MCF 10A (cell line): ENCODE results near the gene KIFC3. TPM values are rescaled to one million over a fixed set of nuclear protein-coding genes. Genes with fewer than 3 reads are reported as not detected.
"Not testable (repeated sequence)": the region's sequence is repeated elsewhere in the genome, so short reads cannot be mapped to it uniquely, and the experiment has no call there.

Experiments
- BruUV-seq: library from RNA; stranded (reverse); fragments of 400-500 nt; replicated peaks from 2 replicates; lab custom pipeline; 2021; lab: Mats Ljungman, UMichigan
- CTCF ChIA-PET: fragments of 300-600 bp; sonication (Branson Sonifier 250); formaldehyde crosslinking; extraction: SDS; loops from one replicate; lab custom pipeline; 2021; ENCODE audit warnings: antibody characterized with exemption, inconsistent platforms; lab: Yijun Ruan, JAX
- POLR2A ChIA-PET: fragments of 300-600, 350-650 bp; sonication (Branson Sonifier 250); formaldehyde crosslinking; extraction: SDS; loops from one replicate; lab custom pipeline; 2020; ENCODE audit warnings: antibody characterized with exemption, inconsistent platforms; lab: Yijun Ruan, JAX
- DNase-seq: peaks from one replicate; pipeline ENCODE4 v3.0.0-alpha.2; 2018; ENCODE audit not compliant: unreplicated experiment
- H3K27ac Mint-ChIP-seq: one replicate; pipeline ENCODE4 v1.8.0; 2022; ENCODE audit warnings: mild to moderate bottlenecking, low read depth, mixed read lengths; ENCODE audit not compliant: unreplicated experiment
- H3K27me3 Mint-ChIP-seq: one replicate; pipeline ENCODE4 v1.8.0; 2022; ENCODE audit warnings: mixed read lengths; ENCODE audit not compliant: insufficient read depth, unreplicated experiment
- H3K36me3 Mint-ChIP-seq: one replicate; pipeline ENCODE4 v1.8.0; 2022; ENCODE audit warnings: mild to moderate bottlenecking, moderate library complexity, mixed read lengths; ENCODE audit not compliant: insufficient read depth, unreplicated experiment
- H3K4me1 Mint-ChIP-seq: one replicate; pipeline ENCODE4 v1.8.0; 2022; ENCODE audit warnings: mixed read lengths; ENCODE audit not compliant: insufficient read depth, unreplicated experiment
- H3K4me3 Mint-ChIP-seq: one replicate; pipeline ENCODE4 v1.8.0; 2022; ENCODE audit warnings: mild to moderate bottlenecking, moderate library complexity, mixed read lengths; ENCODE audit not compliant: unreplicated experiment
- H3K9me3 Mint-ChIP-seq: one replicate; pipeline ENCODE4 v1.8.0; 2022; ENCODE audit warnings: mixed read lengths; ENCODE audit not compliant: unreplicated experiment
- intact Hi-C: fragments of 100-400 bp; cut with micrococcal nuclease; formaldehyde crosslinking; loops from 2 replicates; pipeline ENCODE4 v1.14.1; 2022
- total RNA-seq: library from RNA; stranded (reverse); gene quantifications from 2 replicates; pipeline ENCODE4 v1.2.3, GENCODE V29; 2022
- TF ChIP-seq, protein P1 (sequence below): fragments of 200-600 bp; IDR thresholded peaks from one replicate; pipeline ENCODE4 v1.8.0; 2022; ENCODE audit warnings: antibody characterized with exemption, mild to moderate bottlenecking; ENCODE audit not compliant: unreplicated experiment

The KIFC3 gene
- total RNA-seq, 1 experiment from 2014 or later: 120 TPM

DNA sequence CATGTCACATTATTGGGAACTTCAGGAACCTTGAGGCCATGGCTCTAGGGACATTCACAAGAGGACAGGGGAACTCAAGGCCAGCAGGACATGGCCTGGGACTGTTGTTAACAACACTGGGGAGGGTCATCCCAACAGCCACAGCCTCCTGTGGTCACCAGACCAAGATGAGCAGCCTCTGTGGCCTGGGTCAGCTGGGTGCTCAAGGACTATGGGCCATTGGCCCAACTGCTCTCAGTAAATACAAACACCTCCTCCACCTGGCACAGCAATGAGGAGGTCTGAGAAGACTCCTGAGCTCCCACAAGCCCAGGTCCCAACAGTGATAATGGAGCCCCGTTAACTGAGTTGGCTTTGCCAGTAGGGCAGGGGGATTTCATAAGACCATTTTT lies 20.9 kb downstream of the KIFC3 start:
- H3K27ac Mint-ChIP-seq: no peak overlapping the region
- CTCF ChIA-PET: interaction anchor here (0.6 to 2.8 kb wide), 2 partner anchors 82 to 219 kb away, joined by 3 to 19 read pairs; partner anchors contain the start of gene ZNF319

DNA sequence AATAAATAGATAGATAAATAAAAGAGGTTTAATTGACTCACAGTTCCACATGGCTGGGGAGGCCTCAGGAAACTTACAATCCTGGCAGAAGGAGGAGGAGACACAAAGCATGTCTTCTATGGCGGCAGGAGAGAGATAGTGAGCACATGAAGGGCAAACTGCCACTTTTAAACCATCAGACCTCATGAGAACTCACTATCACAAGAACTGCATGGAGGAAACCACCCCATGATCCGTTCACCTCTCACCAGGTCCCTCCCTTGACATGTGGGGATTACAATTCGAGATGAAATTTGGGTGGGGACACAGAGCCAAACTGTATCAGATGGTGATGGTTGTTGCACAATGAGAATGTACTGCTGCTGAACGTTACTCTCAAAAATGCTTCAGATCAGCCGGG lies 22.5 kb downstream of the KIFC3 start:
- H3K27me3 Mint-ChIP-seq, H3K27ac Mint-ChIP-seq, POLR2A ChIA-PET, H3K4me3 Mint-ChIP-seq, CTCF ChIA-PET, BruUV-seq, DNase-seq, H3K9me3 Mint-ChIP-seq, intact Hi-C loops: not testable (repeated sequence)
- Mint-ChIP-seq H3K36me3 (peaks cover 36% of the 10 kb centered on the region), H3K4me1 (peaks cover 23% of the 10 kb centered on the region)

More for the DNA sequence above, 20.9 kb downstream of the KIFC3 start:
- POLR2A ChIA-PET: interaction anchor here (0.6 to 2.2 kb wide), 2 partner anchors 12 to 242 kb away, joined by 3 to 6 read pairs; no protein-coding TSS in a partner anchor
- H3K36me3 Mint-ChIP-seq: peaks cover 30% of the 10 kb centered on the region
- H3K27me3 Mint-ChIP-seq: no peaks in the 10 kb centered on the region
- peaks cover 23% of the 10 kb centered on the region for H3K4me1 Mint-ChIP-seq
- no peak overlapping the region for H3K4me3 Mint-ChIP-seq
- BruUV-seq: no TSS peak
- no peak for DNase-seq
- TF ChIP-seq, protein P1, sequence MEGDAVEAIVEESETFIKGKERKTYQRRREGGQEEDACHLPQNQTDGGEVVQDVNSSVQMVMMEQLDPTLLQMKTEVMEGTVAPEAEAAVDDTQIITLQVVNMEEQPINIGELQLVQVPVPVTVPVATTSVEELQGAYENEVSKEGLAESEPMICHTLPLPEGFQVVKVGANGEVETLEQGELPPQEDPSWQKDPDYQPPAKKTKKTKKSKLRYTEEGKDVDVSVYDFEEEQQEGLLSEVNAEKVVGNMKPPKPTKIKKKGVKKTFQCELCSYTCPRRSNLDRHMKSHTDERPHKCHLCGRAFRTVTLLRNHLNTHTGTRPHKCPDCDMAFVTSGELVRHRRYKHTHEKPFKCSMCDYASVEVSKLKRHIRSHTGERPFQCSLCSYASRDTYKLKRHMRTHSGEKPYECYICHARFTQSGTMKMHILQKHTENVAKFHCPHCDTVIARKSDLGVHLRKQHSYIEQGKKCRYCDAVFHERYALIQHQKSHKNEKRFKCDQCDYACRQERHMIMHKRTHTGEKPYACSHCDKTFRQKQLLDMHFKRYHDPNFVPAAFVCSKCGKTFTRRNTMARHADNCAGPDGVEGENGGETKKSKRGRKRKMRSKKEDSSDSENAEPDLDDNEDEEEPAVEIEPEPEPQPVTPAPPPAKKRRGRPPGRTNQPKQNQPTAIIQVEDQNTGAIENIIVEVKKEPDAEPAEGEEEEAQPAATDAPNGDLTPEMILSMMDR: no peak
- no peaks in the 10 kb centered on the region for H3K9me3 Mint-ChIP-seq
- intact Hi-C loops: no loop called here

DNA sequence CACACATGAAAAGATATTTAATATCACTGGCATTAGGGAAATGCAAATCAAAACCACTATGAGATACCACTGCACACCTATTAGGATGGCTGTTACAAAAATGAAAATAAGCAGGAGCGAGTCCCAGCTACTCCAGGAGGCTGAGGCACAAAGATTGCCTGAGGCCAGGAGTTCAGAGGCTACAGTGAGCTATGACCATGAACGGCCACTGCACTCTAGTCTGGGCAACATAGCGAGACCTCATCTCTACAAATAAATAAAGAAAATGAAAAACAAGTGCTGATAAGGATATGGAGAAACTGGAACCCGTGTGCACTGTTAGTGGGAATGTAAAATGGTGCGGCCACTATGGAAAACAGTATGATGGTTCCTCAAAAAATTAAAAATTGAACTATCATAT lies 23.6 kb downstream of the KIFC3 start:
- CTCF ChIA-PET: interaction anchor here (0.9 to 1.6 kb wide), 2 partner anchors 16 to 85 kb away, joined by 3 to 5 read pairs; no protein-coding TSS in a partner anchor
- no TSS peak for BruUV-seq
- peaks cover 23% of the 10 kb centered on the region for H3K4me1 Mint-ChIP-seq

DNA sequence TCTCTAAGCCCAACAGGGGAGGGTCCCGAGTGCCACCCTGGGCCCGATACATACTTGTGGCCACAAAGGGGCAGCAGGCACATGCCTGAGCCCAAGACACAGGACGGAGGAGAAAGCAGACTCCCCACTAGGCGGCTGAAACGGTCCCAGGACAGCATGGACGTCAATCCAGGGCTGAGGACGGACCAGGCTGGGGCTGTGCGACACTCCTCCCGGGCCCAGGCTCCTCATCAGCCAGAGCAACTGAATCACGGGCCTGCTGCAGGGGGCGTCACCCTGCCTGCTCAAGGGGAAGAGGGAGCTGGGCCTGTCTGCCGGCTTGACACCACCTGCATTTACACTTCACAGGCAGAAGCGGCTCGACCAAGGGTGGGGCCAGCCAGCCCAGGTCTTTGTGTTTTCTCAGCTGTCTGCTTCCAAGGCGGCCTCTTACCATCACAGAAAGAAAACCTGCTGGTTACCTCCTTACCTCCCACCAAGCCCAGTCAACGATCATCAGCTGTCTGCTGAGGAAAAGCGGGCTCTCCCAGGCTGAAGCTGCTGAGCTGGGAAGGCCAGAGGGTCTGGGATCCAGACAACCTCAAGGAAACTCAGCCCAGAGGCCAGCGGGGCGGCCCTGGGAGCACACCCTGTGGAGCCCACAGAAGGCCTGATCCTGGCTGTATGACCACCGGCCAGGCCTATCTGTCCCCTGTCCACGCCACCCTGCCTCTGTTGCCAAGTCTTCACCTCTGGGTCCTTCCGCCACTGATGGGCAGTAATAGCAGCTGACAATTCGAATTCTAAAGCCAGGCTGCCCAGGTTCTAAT lies 26.4 kb downstream of the KIFC3 start:
- TF ChIP-seq, protein P1: no peak
- peaks cover 13% of the 10 kb centered on the region for H3K4me1 Mint-ChIP-seq
- H3K27me3 Mint-ChIP-seq: no peaks in the 10 kb centered on the region
- no peak overlapping the region for H3K4me3 Mint-ChIP-seq
- CTCF ChIA-PET: interaction anchor here (0.6 to 2.2 kb wide), 3 partner anchors 18 to 31 kb away, joined by 3 to 7 read pairs (median 6); no protein-coding TSS in a partner anchor
- DNase-seq: no peak
- peaks cover 39% of the 10 kb centered on the region for H3K36me3 Mint-ChIP-seq
- H3K9me3 Mint-ChIP-seq: no peaks in the 10 kb centered on the region
- no peak overlapping the region for H3K27ac Mint-ChIP-seq
- POLR2A ChIA-PET: interaction anchor here (0.6 kb wide), 1 partner anchor 1302 kb away, joined by 3 read pairs; no protein-coding TSS in a partner anchor
- intact Hi-C loops: no loop called here
- BruUV-seq: no TSS peak

More for the DNA sequence above, 23.6 kb downstream of the KIFC3 start:
- intact Hi-C loops: no loop called here
- Mint-ChIP-seq H3K27me3 (no peaks in the 10 kb centered on the region), H3K36me3 (peaks cover 46% of the 10 kb centered on the region), H3K27ac (no peak overlapping the region), H3K9me3 (no peaks in the 10 kb centered on the region), H3K4me3 (no peak overlapping the region)
- POLR2A ChIA-PET: no interaction called here
- TF ChIP-seq, protein P1: no peak
- no peak for DNase-seq
